WTC11 (cell line): ENCODE measurements around the gene ALDH2. TPM values are rescaled to one million over a fixed set of nuclear protein-coding genes. Genes with fewer than 3 reads are reported as not detected.

ENCODE experiments used
- ATAC-seq: fragments of 200-7000 bp; cut with Tn5 transposase; 2 replicates; pipeline ENCODE4 v1.10.0; 2021; ENCODE audit warnings: mild to moderate bottlenecking, moderate library complexity
- CTCF ChIA-PET: fragments of 300-600 bp; sonication (Branson Sonifier 250); formaldehyde crosslinking; loops from one replicate; lab custom pipeline; 2021; ENCODE audit warnings: antibody characterized with exemption; lab: Charles Lee
- POLR2A ChIA-PET: fragments of 350-600 bp; sonication (Branson Sonifier 250); formaldehyde crosslinking; loops from one replicate; lab custom pipeline; 2021; ENCODE audit warnings: antibody characterized with exemption; lab: Charles Lee
- DNase-seq: peaks from one replicate; pipeline ENCODE4 v3.0.0; 2021; ENCODE audit warnings: low spot score
- H3K27ac Mint-ChIP-seq: 2 replicates; pipeline ENCODE4 v1.8.0; 2021; ENCODE audit warnings: mixed read lengths
- H3K27me3 Mint-ChIP-seq: 2 replicates; pipeline ENCODE4 v1.8.0; 2021; ENCODE audit warnings: low read depth, mild to moderate bottlenecking, moderate library complexity, mixed read lengths
- H3K36me3 Mint-ChIP-seq: 2 replicates; pipeline ENCODE4 v1.8.0; 2021; ENCODE audit warnings: mixed read lengths
- H3K4me1 Mint-ChIP-seq: 2 replicates; pipeline ENCODE4 v1.8.0; 2022; ENCODE audit warnings: mixed read lengths
- H3K4me3 Mint-ChIP-seq: 2 replicates; pipeline ENCODE4 v1.8.0; 2021; ENCODE audit warnings: mild to moderate bottlenecking, moderate library complexity, mixed read lengths
- H3K9me3 Mint-ChIP-seq: 2 replicates; pipeline ENCODE4 v1.8.0; 2021; ENCODE audit warnings: mixed read lengths
- E2F5 ChIP-seq: sonication (generic); formaldehyde crosslinking; IDR thresholded peaks from 2 replicates; pipeline ENCODE4 v1.8.1; 2022; ENCODE audit warnings: mild to moderate bottlenecking, moderate library complexity, missing genetic modification reagents
- GABPB1 ChIP-seq: sonication (generic); formaldehyde crosslinking; IDR thresholded peaks from 2 replicates; pipeline ENCODE4 v1.8.1; 2023; ENCODE audit warnings: mild to moderate bottlenecking, missing genetic modification reagents
- GRHL2 ChIP-seq: fragments of 250-450 bp; sonication (Bioruptor Pico); IDR thresholded peaks from 2 replicates; pipeline ENCODE4 v1.8.0; 2022; ENCODE audit warnings: mild to moderate bottlenecking, moderate library complexity; ENCODE audit not compliant: insufficient replicate concordance, severe bottlenecking
- HMGA2 ChIP-seq: fragments of 250-450 bp; sonication (Bioruptor Pico); IDR thresholded peaks from 2 replicates; pipeline ENCODE4 v1.4.0; 2021; ENCODE audit warnings: mild to moderate bottlenecking, moderate library complexity
- HMGXB4 ChIP-seq: sonication (generic); formaldehyde crosslinking; IDR thresholded peaks from 2 replicates; pipeline ENCODE4 v1.8.1; 2023; ENCODE audit warnings: mild to moderate bottlenecking, moderate library complexity, missing genetic modification reagents
- IRF1 ChIP-seq: sonication (generic); formaldehyde crosslinking; IDR thresholded peaks from 2 replicates; pipeline ENCODE4 v1.8.0; 2023; ENCODE audit warnings: missing genetic modification reagents
- NR2C2 ChIP-seq: sonication (generic); formaldehyde crosslinking; IDR thresholded peaks from 2 replicates; pipeline ENCODE4 v1.8.0; 2022; ENCODE audit warnings: mild to moderate bottlenecking, missing genetic modification reagents
- NR3C1 ChIP-seq: sonication (generic); formaldehyde crosslinking; conservative IDR thresholded peaks from 2 replicates; pipeline ENCODE4 v1.8.1; 2023; ENCODE audit warnings: low read depth, mild to moderate bottlenecking, missing genetic modification reagents
- PRDM15 ChIP-seq: sonication (generic); formaldehyde crosslinking; IDR thresholded peaks from 2 replicates; pipeline ENCODE4 v1.8.0; 2022; ENCODE audit warnings: missing genetic modification reagents
- PREB ChIP-seq: sonication (generic); formaldehyde crosslinking; IDR thresholded peaks from 2 replicates; pipeline ENCODE4 v1.8.1; 2022; ENCODE audit warnings: mild to moderate bottlenecking, missing genetic modification reagents, moderate library complexity, borderline replicate concordance
- SP1 ChIP-seq: sonication (generic); formaldehyde crosslinking; conservative IDR thresholded peaks from 2 replicates; pipeline ENCODE4 v1.8.1; 2022; ENCODE audit warnings: missing genetic modification reagents
- TEAD1 ChIP-seq: sonication (generic); formaldehyde crosslinking; IDR thresholded peaks from 2 replicates; pipeline ENCODE4 v1.8.0; 2022; ENCODE audit warnings: mild to moderate bottlenecking, missing genetic modification reagents
- ZNF281 ChIP-seq: sonication (generic); formaldehyde crosslinking; IDR thresholded peaks from 2 replicates; pipeline ENCODE4 v1.8.0; 2023; ENCODE audit warnings: mild to moderate bottlenecking, missing genetic modification reagents
- ZNF317 ChIP-seq: sonication (generic); formaldehyde crosslinking; IDR thresholded peaks from 2 replicates; pipeline ENCODE4 v1.8.1; 2023; ENCODE audit warnings: low read depth, mild to moderate bottlenecking, moderate library complexity, missing genetic modification reagents, borderline replicate concordance
- ZNF532 ChIP-seq: fragments of 250-450 bp; sonication (Bioruptor Pico); IDR thresholded peaks from 2 replicates; pipeline ENCODE4 v1.9.0; 2021; ENCODE audit warnings: mild to moderate bottlenecking, borderline replicate concordance
- total RNA-seq: library from RNA; stranded (reverse); gene quantifications from 3 replicates; pipeline ENCODE4 v1.2.3, GENCODE V29; 2021

The ALDH2 gene
- total RNA-seq, 1 experiment from 2014 or later, result 36.7 TPM

GRCh38 chr12:111803851-111804250 is 37.1 kb downstream of the ALDH2 start:
- H3K36me3 Mint-ChIP-seq, result peaks cover 32% of the 10 kb centered on the region
- CTCF ChIA-PET, result no interaction called here
- TF ChIP-seq NR3C1 (CRISPR knock-in tag), result no peak
- TF ChIP-seq ZNF281 (CRISPR knock-in tag), result no peak
- TF ChIP-seq PRDM15 (CRISPR knock-in tag), result no peak
- TF ChIP-seq GRHL2 (CRISPR knock-in tag), result no peak
- TF ChIP-seq E2F5 (CRISPR knock-in tag), result no peak
- TF ChIP-seq TEAD1 (CRISPR knock-in tag), result no peak
- no peak for TF ChIP-seq ZNF317 (CRISPR knock-in tag)
- no peak for TF ChIP-seq HMGXB4

GRCh38 chr12:111806304-111806703 is 39.6 kb downstream of the ALDH2 start:
- POLR2A ChIA-PET, result no interaction called here
- no peak for DNase-seq
- Mint-ChIP-seq H3K27ac (no peak overlapping the region), H3K4me3 (no peak overlapping the region), H3K4me1 (no peaks in the 10 kb centered on the region), H3K9me3 (no peaks in the 10 kb centered on the region), H3K27me3 (no peaks in the 10 kb centered on the region), H3K36me3 (peaks cover 25% of the 10 kb centered on the region)
- CTCF ChIA-PET, result interaction anchor here (2.5 kb wide), 1 partner anchor 53 kb away, joined by 10 read pairs; no protein-coding TSS in a partner anchor
- ATAC-seq, result no peak
- no peak for TF ChIP-seq NR3C1 (CRISPR knock-in tag)
- TF ChIP-seq PREB (CRISPR knock-in tag), result no peak
- TF ChIP-seq E2F5 (CRISPR knock-in tag), result no peak
- TF ChIP-seq NR2C2 (CRISPR knock-in tag), result no peak
- no peak for TF ChIP-seq IRF1 (CRISPR knock-in tag)
- TF ChIP-seq HMGXB4, result no peak
- no peak for TF ChIP-seq GABPB1
- no peak for TF ChIP-seq SP1 (CRISPR knock-in tag)
- TF ChIP-seq HMGA2 (CRISPR knock-in tag), result no peak
- no peak for TF ChIP-seq ZNF532

More at GRCh38 chr12:111803851-111804250, 37.1 kb downstream of the ALDH2 start:
- POLR2A ChIA-PET, result no interaction called here
- DNase-seq, result no peak
- Mint-ChIP-seq H3K4me1 (no peaks in the 10 kb centered on the region), H3K27ac (no peak overlapping the region), H3K4me3 (no peak overlapping the region), H3K9me3 (peaks cover 4% of the 10 kb centered on the region; the same call in 1 of the 2 replicates), H3K27me3 (no peaks in the 10 kb centered on the region)
- no peak for ATAC-seq
